NB4 (cell line): ENCODE results near the gene GLP1R.

Experiments used
- DNase-seq: peaks from one replicate; pipeline ENCODE4 v3.0.0; 2010; ENCODE audit warnings: low read depth
- H3K4me3 ChIP-seq: one replicate; pipeline ENCODE4 v1.5.1; 2011; ENCODE audit warnings: mild to moderate bottlenecking, low read depth, low read length, moderate library complexity
- CTCF ChIP-seq: IDR thresholded peaks from one replicate; pipeline ENCODE4 v1.5.1; 2012; ENCODE audit warnings: low read depth, low read length
- MAX ChIP-seq: IDR thresholded peaks from 2 replicates; pipeline ENCODE4 v1.6.1; 2011; ENCODE audit warnings: low read depth, low read length
- MYC ChIP-seq: IDR thresholded peaks from 2 replicates; pipeline ENCODE4 v1.6.1; 2011; ENCODE audit warnings: low read depth, low read length
- POLR2A ChIP-seq: IDR thresholded peaks from 2 replicates; pipeline ENCODE4 v1.6.1; 2011; ENCODE audit warnings: mild to moderate bottlenecking; ENCODE audit not compliant: insufficient read length; ENCODE audit errors: extremely low read depth

GLP1R gene

GRCh38 chr6:39048481-39049399, at the start of gene GLP1R:
TSS of gene GLP1R (plus strand) at chr6:39048781. CDS start at chr6:39048841, 60 bp downstream.
- TF ChIP-seq POLR2A (no peak), MYC (no peak), CTCF (no peak), MAX (no peak)
- DNase-seq: peak; percentile 46
- H3K4me3 ChIP-seq: peak within 1 kb of the TSS; percentile 16

- no peak for TF ChIP-seq MYC
- TF ChIP-seq CTCF: peak; percentile 37
- TF ChIP-seq MAX: no peak
- no peak for TF ChIP-seq POLR2A
- no peak overlapping the region for H3K4me3 ChIP-seq
- DNase-seq: peak; percentile 26
Observed at GRCh38 chr6:39003072-39003471, 45.5 kb upstream of the GLP1R start.

- DNase-seq: no peak
- no peak overlapping the region for H3K4me3 ChIP-seq
- no peak for TF ChIP-seq CTCF
- no peak for TF ChIP-seq MAX
- TF ChIP-seq POLR2A: no peak
Observed at GRCh38 chr6:39003492-39003891, 45.1 kb upstream of the GLP1R start.

GRCh38 chr6:39004801-39005200, 43.8 kb upstream of the GLP1R start:
- H3K4me3 ChIP-seq: no peak overlapping the region
- TF ChIP-seq MAX (no peak), MYC (no peak), CTCF (no peak), POLR2A (no peak)
- DNase-seq: no peak

GRCh38 chr6:39005774-39006173, 42.8 kb upstream of the GLP1R start:
- TF ChIP-seq MYC (no peak), POLR2A (no peak), CTCF (no peak), MAX (no peak)
- H3K4me3 ChIP-seq: no peak overlapping the region
- no peak for DNase-seq

GRCh38 chr6:39007575-39007974, 41.0 kb upstream of the GLP1R start:
- no peak overlapping the region for H3K4me3 ChIP-seq
- no peak for DNase-seq
- no peak for TF ChIP-seq CTCF
- TF ChIP-seq MAX: no peak
- no peak for TF ChIP-seq POLR2A
- TF ChIP-seq MYC: no peak
